Loucy (cell line): Measurements from ENCODE around the gene CD226.

ENCODE experiments used
- H2AFZ ChIP-seq: fragments of 200-600 bp; sonication (generic); 2 replicates; pipeline ENCODE4 v1.6.0; 2016; ENCODE audit warnings: antibody characterized with exemption, mild to moderate bottlenecking, low read length, moderate library complexity
- H3F3A ChIP-seq: fragments of 200-600 bp; 2 replicates; pipeline ENCODE4 v1.6.0; 2016; ENCODE audit warnings: antibody characterized with exemption, low read depth, mild to moderate bottlenecking
- H3K27me3 ChIP-seq: fragments of 200-600 bp; sonication (generic); 2 replicates; pipeline ENCODE4 v1.6.1; 2014; ENCODE audit warnings: low read length, mild to moderate bottlenecking; ENCODE audit not compliant: insufficient read depth, poor library complexity, severe bottlenecking
- H3K36me3 ChIP-seq: fragments of 200-600 bp; sonication (generic); 2 replicates; pipeline ENCODE4 v1.6.1; 2016; ENCODE audit warnings: low read length; ENCODE audit not compliant: insufficient read depth
- H3K4me1 ChIP-seq: fragments of 200-600 bp; sonication (generic); 2 replicates; pipeline ENCODE4 v1.5.1; 2014; ENCODE audit warnings: low read length, mild to moderate bottlenecking; ENCODE audit not compliant: insufficient read depth, poor library complexity, severe bottlenecking
- H3K4me2 ChIP-seq: fragments of 200-600 bp; sonication (generic); 2 replicates; pipeline ENCODE4 v1.6.0; 2014; ENCODE audit warnings: antibody characterized with exemption, low read length, low read depth, mild to moderate bottlenecking; ENCODE audit not compliant: poor library complexity, severe bottlenecking
- H3K4me3 ChIP-seq: fragments of 200-600 bp; sonication (generic); 2 replicates; pipeline ENCODE4 v1.5.1; 2014; ENCODE audit warnings: low read length, mild to moderate bottlenecking, mixed read lengths; ENCODE audit not compliant: poor library complexity, severe bottlenecking
- H3K79me2 ChIP-seq: fragments of 200-600 bp; sonication (generic); 2 replicates; pipeline ENCODE4 v1.6.1; 2014; ENCODE audit warnings: low read length; ENCODE audit not compliant: insufficient read depth
- H3K9ac ChIP-seq: fragments of 200-600 bp; sonication (generic); 2 replicates; pipeline ENCODE4 v1.6.0; 2014; ENCODE audit warnings: mild to moderate bottlenecking, low read depth, low read length, moderate library complexity; ENCODE audit not compliant: poor library complexity, severe bottlenecking
- H3K9me2 ChIP-seq: fragments of 200-600 bp; sonication (generic); replicated peaks from 2 replicates; pipeline ENCODE4 v1.6.1; 2016; ENCODE audit warnings: low read depth, low read length, mixed read lengths
- H3K9me3 ChIP-seq: fragments of 200-600 bp; sonication (generic); 2 replicates; pipeline ENCODE4 v1.6.1; 2014; ENCODE audit warnings: mild to moderate bottlenecking, antibody characterized with exemption, low read length, low read depth; ENCODE audit not compliant: insufficient read depth
- H4K20me1 ChIP-seq: fragments of 200-600 bp; sonication (generic); 2 replicates; pipeline ENCODE4 v1.6.0; 2014; ENCODE audit warnings: antibody characterized with exemption, low read length, mild to moderate bottlenecking; ENCODE audit not compliant: insufficient read depth, poor library complexity, severe bottlenecking
- EZH2phosphoT487 ChIP-seq: fragments of 200-600 bp; IDR thresholded peaks from 2 replicates; pipeline ENCODE4 v1.6.1; 2018; ENCODE audit warnings: antibody characterized with exemption, mild to moderate bottlenecking, moderate library complexity, borderline replicate concordance
- TF ChIP-seq, protein P1 (sequence below): fragments of 200-600 bp; sonication (generic); conservative IDR thresholded peaks from 2 replicates; pipeline ENCODE4 v1.5.1; 2014; ENCODE audit warnings: mild to moderate bottlenecking, antibody characterized with exemption, low read length

CD226 gene

DNA sequence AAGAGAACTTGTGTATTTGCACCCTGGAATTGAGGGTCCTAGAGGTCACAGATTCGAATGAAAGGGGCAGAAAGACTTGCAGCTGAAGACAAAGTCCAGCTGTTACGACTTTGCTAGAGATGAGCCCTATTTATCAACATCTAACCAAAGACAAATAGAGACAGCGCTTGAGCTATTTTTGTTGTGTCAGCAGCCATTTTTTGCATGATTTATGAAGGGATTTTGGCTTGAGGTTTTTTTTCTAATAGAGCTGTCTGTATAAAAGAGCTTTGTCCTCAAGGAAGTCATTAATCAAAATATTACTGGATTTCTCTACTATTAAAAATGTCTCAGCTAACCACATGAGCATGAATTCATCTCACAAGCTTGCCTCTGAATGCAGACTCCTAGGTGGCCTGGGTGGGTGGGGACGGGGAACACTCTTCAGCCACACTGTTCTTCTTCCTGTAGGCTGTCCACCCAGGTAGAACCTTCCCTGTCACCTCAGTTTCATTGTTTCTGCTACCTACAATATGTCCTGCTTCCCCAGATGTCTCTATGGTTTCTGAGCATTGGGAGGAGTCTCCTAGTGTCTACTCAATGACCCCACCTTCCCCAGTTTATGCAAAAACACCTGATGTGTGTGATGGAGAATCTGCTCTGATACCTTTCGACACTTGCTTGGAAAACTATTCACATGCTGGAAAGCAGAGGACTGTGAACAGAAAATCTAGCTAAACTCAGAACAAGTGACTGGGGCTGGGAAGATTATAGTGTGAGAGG, 7.2 kb upstream of the CD226 start:
- no peaks in the 10 kb centered on the region for H3F3A ChIP-seq

DNA sequence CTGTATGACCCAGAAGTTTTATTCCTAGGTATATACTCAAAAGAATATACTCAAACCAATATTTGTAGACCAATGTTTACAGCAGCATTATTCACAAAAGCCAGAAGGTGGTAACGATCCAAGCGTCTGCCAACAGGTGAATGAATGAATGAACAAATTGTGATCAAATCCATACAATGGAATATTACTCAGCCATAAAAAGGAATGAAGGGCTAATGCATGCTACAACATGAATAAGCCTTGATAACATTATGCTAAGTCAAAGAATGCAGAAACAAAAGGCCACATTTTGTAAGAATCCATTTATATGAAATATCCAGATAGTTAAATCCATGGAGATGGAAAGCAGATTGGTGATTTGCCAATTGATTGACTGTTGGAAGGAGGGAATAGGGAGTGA, 5.5 kb upstream of the CD226 start:
- H4K20me1 ChIP-seq: no peaks in the 10 kb centered on the region
- H3K4me1 ChIP-seq: peaks cover 16% of the 10 kb centered on the region

More for the DNA sequence above, 7.2 kb upstream of the CD226 start:
- no peaks in the 10 kb centered on the region for H3K9me3 ChIP-seq
- no peak overlapping the region for H3K9ac ChIP-seq
- H3K9me2 ChIP-seq: no peaks in the 10 kb centered on the region
- H3K4me2 ChIP-seq: no peak overlapping the region
- no peaks in the 10 kb centered on the region for H3K36me3 ChIP-seq
- TF ChIP-seq EZH2phosphoT487: no peak
- no peak overlapping the region for H3K4me3 ChIP-seq
- no peak overlapping the region for H2AFZ ChIP-seq
- H4K20me1 ChIP-seq: no peaks in the 10 kb centered on the region
- H3K79me2 ChIP-seq: no peaks in the 10 kb centered on the region
- H3K27me3 ChIP-seq: no peaks in the 10 kb centered on the region
- H3K4me1 ChIP-seq: peaks cover 11% of the 10 kb centered on the region

DNA sequence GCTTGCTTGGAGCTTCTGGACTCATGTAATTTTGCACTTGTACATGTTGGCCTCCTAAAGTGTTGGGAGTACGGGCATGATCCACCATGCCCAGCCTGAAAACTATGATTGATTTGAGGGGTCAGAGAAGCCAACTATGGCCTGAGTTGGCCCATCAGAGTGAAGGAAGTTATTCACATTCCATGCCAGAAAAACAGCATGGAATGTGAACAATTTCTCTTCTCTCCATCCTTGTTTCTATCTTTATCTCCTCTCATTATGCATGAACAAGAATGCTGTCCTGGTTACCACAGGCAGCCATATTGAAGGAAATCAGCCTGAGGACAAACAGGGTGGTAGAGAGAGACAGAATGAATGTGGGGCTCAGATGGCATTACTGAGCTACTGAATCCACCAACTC, 3.5 kb upstream of the CD226 start:
- TF ChIP-seq, protein P1, sequence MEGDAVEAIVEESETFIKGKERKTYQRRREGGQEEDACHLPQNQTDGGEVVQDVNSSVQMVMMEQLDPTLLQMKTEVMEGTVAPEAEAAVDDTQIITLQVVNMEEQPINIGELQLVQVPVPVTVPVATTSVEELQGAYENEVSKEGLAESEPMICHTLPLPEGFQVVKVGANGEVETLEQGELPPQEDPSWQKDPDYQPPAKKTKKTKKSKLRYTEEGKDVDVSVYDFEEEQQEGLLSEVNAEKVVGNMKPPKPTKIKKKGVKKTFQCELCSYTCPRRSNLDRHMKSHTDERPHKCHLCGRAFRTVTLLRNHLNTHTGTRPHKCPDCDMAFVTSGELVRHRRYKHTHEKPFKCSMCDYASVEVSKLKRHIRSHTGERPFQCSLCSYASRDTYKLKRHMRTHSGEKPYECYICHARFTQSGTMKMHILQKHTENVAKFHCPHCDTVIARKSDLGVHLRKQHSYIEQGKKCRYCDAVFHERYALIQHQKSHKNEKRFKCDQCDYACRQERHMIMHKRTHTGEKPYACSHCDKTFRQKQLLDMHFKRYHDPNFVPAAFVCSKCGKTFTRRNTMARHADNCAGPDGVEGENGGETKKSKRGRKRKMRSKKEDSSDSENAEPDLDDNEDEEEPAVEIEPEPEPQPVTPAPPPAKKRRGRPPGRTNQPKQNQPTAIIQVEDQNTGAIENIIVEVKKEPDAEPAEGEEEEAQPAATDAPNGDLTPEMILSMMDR: no peak
- TF ChIP-seq EZH2phosphoT487: no peak
- Histone ChIP-seq H3K9me2 (no peaks in the 10 kb centered on the region), H3K4me3 (no peak overlapping the region), H3K4me2 (no peak overlapping the region), H2AFZ (no peak overlapping the region), H3K36me3 (no peaks in the 10 kb centered on the region), H3F3A (no peaks in the 10 kb centered on the region), H3K79me2 (no peaks in the 10 kb centered on the region), H3K27me3 (no peaks in the 10 kb centered on the region), H3K9ac (no peak overlapping the region), H3K4me1 (peaks cover 36% of the 10 kb centered on the region), H3K9me3 (no peaks in the 10 kb centered on the region), H4K20me1 (no peaks in the 10 kb centered on the region)

More for the DNA sequence above, 5.5 kb upstream of the CD226 start:
- H3K9me2 ChIP-seq: no peaks in the 10 kb centered on the region
- H3K9me3 ChIP-seq: no peaks in the 10 kb centered on the region
- TF ChIP-seq, protein P1: no peak
- TF ChIP-seq EZH2phosphoT487: no peak
- no peaks in the 10 kb centered on the region for H3K36me3 ChIP-seq
- H3K4me3 ChIP-seq: no peak overlapping the region
- no peaks in the 10 kb centered on the region for H3K27me3 ChIP-seq
- no peak overlapping the region for H3K4me2 ChIP-seq
- H3K9ac ChIP-seq: no peak overlapping the region
- H2AFZ ChIP-seq: no peak overlapping the region
- H3F3A ChIP-seq: no peaks in the 10 kb centered on the region
- H3K79me2 ChIP-seq: no peaks in the 10 kb centered on the region

DNA sequence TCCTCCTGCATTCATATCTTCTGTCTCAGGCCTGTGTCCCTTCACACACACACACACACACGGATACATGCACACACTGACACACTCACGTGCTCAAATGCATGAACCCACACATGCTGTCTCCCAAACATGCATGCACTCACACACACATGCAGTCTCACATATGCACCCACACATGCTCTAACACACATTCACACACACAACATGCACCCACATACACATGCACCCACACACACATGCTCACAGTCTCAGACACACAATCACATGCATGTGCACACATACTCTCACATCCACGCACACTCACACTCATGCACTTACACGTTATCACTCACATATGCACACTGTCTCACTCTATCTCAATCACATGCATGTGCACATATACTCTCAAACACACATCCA, 1.9 kb upstream of the CD226 start:
- no peaks in the 10 kb centered on the region for H3K9me2 ChIP-seq
- no peaks in the 10 kb centered on the region for H3K79me2 ChIP-seq
- no peak overlapping the region for H2AFZ ChIP-seq
- no peaks in the 10 kb centered on the region for H3K36me3 ChIP-seq
- H3K9ac ChIP-seq: no peak overlapping the region
- H4K20me1 ChIP-seq: no peaks in the 10 kb centered on the region
- peaks cover 45% of the 10 kb centered on the region for H3K4me1 ChIP-seq
- no peak for TF ChIP-seq EZH2phosphoT487
- TF ChIP-seq, protein P1: no peak
- H3K4me3 ChIP-seq: no peak overlapping the region
- H3K9me3 ChIP-seq: no peaks in the 10 kb centered on the region
- no peaks in the 10 kb centered on the region for H3K27me3 ChIP-seq
- H3F3A ChIP-seq: no peaks in the 10 kb centered on the region
- no peak overlapping the region for H3K4me2 ChIP-seq
